Measurements from ENCODE around the gene GPRIN3.

Gene GPRIN3

GRCh38 chr4:89307446-89308160, at the start of gene GPRIN3:
Gene GPRIN3, minus strand, starts transcription at chr4:89307800. Its CDS starts 57,690 bp downstream, at chr4:89250110.
- in situ Hi-C loops (cut with MboI; ENCODE audit: low sequenced_read_pairs) = no loop called here

DNA sequence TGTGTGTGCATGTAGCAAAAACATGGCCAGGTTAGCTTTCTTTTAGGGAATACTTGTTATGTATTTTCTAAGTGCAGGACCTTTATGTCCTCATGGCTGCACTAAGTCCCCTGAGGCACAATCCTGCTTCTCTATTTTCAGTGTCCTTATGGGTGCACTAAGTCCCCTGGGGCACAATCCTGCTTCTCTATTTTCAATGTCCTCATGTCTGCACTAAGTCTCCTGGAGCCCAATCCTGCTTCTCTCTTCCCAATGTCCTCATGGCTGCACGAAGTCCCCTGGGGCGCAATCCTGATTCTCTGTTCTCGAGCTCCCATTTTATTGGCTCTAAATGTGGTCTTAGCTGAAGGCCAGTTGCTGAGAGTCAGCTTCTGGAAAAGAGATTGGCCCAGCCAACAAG, 49.7 kb upstream of the GPRIN3 start:
- in situ Hi-C loops (cut with MboI; ENCODE audit: low sequenced_read_pairs) = no loop called here

GRCh38 chr4:89356086-89356485, 48.5 kb upstream of the GPRIN3 start:
- in situ Hi-C loops (cut with MboI; ENCODE audit: low sequenced_read_pairs) = no loop called here

DNA sequence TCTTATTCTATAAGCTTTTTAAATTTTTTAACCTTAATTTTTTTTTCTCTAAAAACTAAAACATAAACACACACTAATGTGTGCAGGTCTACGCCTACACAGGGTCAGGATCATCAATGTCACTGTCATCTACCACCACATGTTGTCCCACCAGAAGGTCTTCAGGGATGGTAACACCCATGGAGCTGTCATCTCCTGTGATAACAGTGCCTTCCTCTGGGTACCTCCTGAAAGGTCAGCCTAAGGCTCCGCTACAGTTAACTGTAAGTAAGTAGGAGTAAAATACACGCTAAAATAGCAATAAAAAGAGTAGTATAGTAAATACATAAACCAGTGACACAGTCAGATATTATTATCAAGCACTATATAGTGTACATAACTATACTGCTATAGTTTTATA, 45.9 kb upstream of the GPRIN3 start:
- in situ Hi-C loops (cut with MboI; ENCODE audit: low sequenced_read_pairs) = no loop called here

GRCh38 chr4:89352541-89352940, 44.9 kb upstream of the GPRIN3 start:
- in situ Hi-C loops (cut with MboI; ENCODE audit: low sequenced_read_pairs) = no loop called here

DNA sequence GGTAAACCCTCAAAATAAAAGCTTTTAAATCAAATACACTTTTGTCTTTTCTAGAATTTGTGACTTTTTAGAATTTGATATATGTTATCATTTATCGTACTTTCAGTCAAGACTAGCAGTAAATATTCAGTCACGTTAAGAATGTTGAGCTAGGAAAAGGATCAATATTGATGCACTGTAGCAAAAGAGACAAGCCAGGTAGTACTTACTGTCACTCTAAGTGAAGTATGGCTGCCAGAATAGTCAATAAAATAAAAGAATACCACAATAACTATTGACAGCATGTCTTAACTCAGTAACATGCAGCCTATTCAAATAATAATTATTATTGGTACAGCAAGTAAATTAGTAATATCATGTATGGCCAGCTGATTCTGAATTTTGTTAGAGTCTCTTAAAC, 43.6 kb upstream of the GPRIN3 start:
- in situ Hi-C loops (cut with MboI; ENCODE audit: low sequenced_read_pairs) = no loop called here

- in situ Hi-C loops (cut with MboI; ENCODE audit: low sequenced_read_pairs) = no loop called here
Observed at GRCh38 chr4:89347363-89348025, 39.9 kb upstream of the GPRIN3 start.

DNA sequence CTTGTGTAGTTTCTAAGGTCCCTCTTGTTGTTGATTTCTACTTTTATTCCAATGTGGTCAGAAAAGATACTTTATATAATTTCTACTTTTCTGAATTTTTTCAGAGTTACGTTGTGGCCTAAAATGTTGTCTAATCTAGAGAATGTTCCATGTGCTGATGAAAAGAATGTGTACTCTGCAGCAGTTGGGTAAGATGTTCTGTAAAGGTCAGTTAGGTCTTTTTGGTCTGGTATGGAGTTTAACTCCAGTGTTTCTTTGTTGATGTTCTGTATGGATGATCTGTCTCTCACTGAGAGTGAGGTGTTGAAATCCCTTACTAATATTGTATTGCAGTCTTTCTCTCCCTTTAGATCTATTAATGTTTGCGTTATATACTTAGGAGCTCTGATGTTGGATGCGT, 37.0 kb upstream of the GPRIN3 start:
- in situ Hi-C loops (cut with MboI; ENCODE audit: low sequenced_read_pairs) = no loop called here

DNA sequence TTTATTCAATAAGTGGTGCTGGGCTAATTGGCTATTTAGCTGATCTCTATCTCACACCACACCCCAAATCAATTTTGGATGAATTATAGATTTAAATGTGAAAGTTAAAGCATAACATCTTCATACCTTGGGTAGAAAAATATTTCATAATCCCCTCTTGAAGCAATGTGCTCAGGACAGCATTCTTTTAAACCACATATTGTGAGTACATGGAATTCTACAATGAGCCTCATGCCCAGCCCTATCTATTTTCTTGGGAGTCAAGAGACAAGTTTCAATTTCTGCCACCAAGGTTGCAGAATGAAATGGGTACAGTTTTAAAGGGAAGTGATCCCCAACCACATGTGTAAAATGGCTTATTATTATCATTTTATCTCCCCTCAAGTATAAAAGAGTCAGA, 30.6 kb upstream of the GPRIN3 start:
- in situ Hi-C loops (cut with MboI; ENCODE audit: low sequenced_read_pairs) = no loop called here

DNA sequence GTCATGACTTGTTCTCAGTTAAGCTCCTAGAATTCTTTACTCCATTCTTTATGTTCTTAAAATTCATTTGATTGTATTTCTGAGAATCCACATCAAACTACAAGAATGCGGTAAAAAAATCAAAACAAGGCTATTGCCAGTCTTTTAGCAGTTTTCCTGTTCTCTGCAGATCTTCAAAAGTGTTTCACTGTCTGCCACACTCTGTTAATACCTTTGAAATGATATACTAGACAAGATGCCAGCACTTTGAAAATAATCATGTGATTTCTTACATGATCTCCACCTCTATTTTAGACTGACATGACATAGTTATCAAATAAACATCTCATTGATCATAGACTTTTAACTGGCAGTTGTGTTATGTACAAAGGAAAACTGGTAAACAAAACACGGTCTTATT, 30.1 kb upstream of the GPRIN3 start:
- in situ Hi-C loops (cut with MboI; ENCODE audit: low sequenced_read_pairs) = no loop called here

- in situ Hi-C loops (cut with MboI; ENCODE audit: low sequenced_read_pairs) = no loop called here
Observed at GRCh38 chr4:89336818-89337420, 29.3 kb upstream of the GPRIN3 start.

DNA sequence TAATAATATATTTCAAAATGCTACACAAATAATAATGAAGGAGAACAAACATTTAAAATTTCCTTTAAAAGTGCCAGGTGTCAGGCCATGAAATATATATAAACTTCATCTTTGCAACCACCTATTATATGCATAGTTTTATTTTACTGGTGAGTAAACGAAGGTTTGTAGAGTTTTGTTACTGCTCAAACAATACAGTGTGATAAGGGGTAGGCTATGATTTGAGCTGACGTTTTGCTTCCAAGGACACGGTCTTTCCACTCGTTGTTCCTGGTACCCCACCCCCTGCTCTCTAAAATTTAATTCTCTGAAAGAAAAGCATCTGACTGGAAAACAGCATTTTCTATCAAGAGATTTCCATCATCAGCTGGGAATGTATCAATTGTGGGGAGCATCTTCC, 27.2 kb upstream of the GPRIN3 start:
- in situ Hi-C loops (cut with MboI; ENCODE audit: low sequenced_read_pairs) = no loop called here

DNA sequence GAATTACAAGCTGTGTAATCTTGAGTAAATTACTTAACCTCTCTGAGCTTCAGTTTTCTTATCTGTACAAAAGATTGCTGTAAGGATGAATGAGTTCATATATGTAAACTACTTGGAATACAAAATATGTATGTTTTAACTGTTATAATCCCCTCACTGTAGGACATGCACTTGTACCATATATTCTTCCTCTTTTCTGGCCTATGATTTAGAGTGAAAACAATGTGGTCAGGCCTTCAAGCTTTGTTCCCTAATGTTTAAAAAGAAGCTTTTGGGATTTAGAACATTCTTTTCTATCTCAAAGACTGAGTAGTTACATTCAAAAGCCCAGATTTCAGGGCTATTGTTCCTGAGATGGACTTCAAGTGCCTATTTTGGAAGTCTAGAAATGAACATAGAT, 26.7 kb upstream of the GPRIN3 start:
- in situ Hi-C loops (cut with MboI; ENCODE audit: low sequenced_read_pairs) = no loop called here

GRCh38 chr4:89331686-89332544, 24.3 kb upstream of the GPRIN3 start:
- in situ Hi-C loops (cut with MboI; ENCODE audit: low sequenced_read_pairs) = no loop called here

DNA sequence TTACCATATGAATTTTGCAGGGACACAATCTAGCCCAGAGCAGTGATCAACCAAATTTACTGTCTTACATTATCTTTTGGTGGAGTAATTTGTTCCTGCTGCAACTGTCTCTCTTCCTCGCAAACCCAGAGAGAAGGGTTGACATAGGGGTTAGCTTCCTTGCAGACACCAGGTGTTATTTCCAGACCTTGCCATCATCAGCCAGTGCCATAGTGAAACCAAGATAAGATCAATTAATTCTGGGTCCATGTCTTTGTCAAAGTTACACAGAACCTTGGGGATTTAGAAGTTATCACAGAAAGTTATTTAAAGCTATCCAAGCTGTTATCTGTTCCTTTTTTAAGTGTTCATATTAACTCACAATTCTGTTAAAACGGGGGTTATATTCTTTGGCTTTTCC, 23.6 kb upstream of the GPRIN3 start:
- in situ Hi-C loops (cut with MboI; ENCODE audit: low sequenced_read_pairs) = no loop called here

GRCh38 chr4:89329280-89329679, 21.7 kb upstream of the GPRIN3 start:
- in situ Hi-C loops (cut with MboI; ENCODE audit: low sequenced_read_pairs) = no loop called here

GRCh38 chr4:89324671-89325070, 17.1 kb upstream of the GPRIN3 start:
- in situ Hi-C loops (cut with MboI; ENCODE audit: low sequenced_read_pairs) = no loop called here

DNA sequence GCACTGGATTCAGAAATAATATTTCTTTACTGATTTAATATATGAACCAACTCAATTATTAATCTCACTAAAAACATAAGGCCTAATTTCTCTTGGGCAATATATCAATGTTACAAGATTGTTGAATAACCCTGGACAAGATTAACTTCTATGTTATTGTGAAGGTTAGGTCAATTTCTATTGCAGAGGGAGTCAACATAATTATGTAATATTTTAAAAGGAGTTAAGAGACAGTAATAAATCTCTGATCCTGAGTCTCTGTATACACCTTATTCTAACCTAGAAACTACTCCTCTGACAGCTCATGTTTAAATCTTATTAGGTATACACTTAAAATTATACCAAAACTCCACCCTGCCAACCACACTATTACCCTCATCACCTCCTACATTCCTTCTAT, 15.1 kb upstream of the GPRIN3 start:
- in situ Hi-C loops (cut with MboI; ENCODE audit: low sequenced_read_pairs) = no loop called here

GRCh38 chr4:89319756-89320155, 12.2 kb upstream of the GPRIN3 start:
- in situ Hi-C loops (cut with MboI; ENCODE audit: low sequenced_read_pairs) = no loop called here

GRCh38 chr4:89316931-89317366, 9.3 kb upstream of the GPRIN3 start:
- in situ Hi-C loops (cut with MboI; ENCODE audit: low sequenced_read_pairs) = no loop called here

DNA sequence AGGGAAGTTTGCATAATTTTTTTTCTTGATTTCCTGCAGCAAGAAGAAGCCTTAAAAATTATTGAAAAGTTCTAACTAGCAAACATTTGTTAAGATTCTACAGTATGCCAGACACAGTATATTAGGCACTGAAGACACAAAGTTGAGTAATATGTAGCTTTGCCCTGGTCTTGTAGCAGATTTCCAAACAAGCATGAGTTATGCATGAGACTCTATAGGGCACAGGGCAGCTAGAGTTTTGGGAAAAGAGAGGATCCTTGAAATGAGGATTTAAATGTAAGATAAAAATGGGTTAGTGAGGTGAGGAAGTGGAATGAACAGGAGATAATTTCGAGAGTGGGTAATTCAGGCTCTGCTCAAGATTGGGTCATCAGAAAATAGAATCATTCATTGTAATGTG, 8.6 kb upstream of the GPRIN3 start:
- in situ Hi-C loops (cut with MboI; ENCODE audit: low sequenced_read_pairs) = no loop called here

All from HL-60/S4 treated with phorbol 12-myristate 13-acetate at 8.2 ng/mL for 4 days and 3 days (cell line).